GM18861 (cell line): Measurements from ENCODE around the gene LAMC2.
"Not testable (repeated sequence)": the region's sequence is repeated elsewhere in the genome, so short reads cannot be mapped to it uniquely, and the experiment has no call there.

Source experiments
- ATAC-seq: cut with Tn5 transposase; IDR thresholded peaks from one replicate; pipeline ENCODE4 v1.9.1; 2021; ENCODE audit not compliant: unreplicated experiment

LAMC2 gene

GRCh38 chr1:183185941-183186490 lies at the start of gene LAMC2:
TSS of gene LAMC2 (plus strand) at chr1:183186264. CDS start at chr1:183186353, 89 bp downstream.
- no peak for ATAC-seq

GRCh38 chr1:183137782-183138181 lies 48.3 kb upstream of the LAMC2 start:
- no peak for ATAC-seq

GRCh38 chr1:183138301-183138700 lies 47.8 kb upstream of the LAMC2 start:
- no peak for ATAC-seq

GRCh38 chr1:183139281-183139942 lies 46.7 kb upstream of the LAMC2 start:
- no peak for ATAC-seq

- ATAC-seq = no peak
These were observed 45.4 kb upstream of the LAMC2 start for GRCh38 chr1:183140633-183141032.

- ATAC-seq = no peak
These were observed 43.9 kb upstream of the LAMC2 start for GRCh38 chr1:183142171-183142570.

- ATAC-seq = no peak
These were observed 42.3 kb upstream of the LAMC2 start for GRCh38 chr1:183143576-183144315.

- ATAC-seq = no peak
These were observed 41.3 kb upstream of the LAMC2 start for GRCh38 chr1:183144752-183145151.

- no peak for ATAC-seq
These were observed 38.3 kb upstream of the LAMC2 start for GRCh38 chr1:183147735-183148134.

- no peak for ATAC-seq
These were observed 37.5 kb upstream of the LAMC2 start for GRCh38 chr1:183148599-183148998.

- ATAC-seq = no peak
These were observed 36.8 kb upstream of the LAMC2 start for GRCh38 chr1:183149273-183149672.

- ATAC-seq = not testable (repeated sequence)
These were observed 36.0 kb upstream of the LAMC2 start for GRCh38 chr1:183150032-183150431.

- ATAC-seq = no peak
These were observed 35.6 kb upstream of the LAMC2 start for GRCh38 chr1:183150445-183150844.

- no peak for ATAC-seq
These were observed 33.9 kb upstream of the LAMC2 start for GRCh38 chr1:183152180-183152579.

GRCh38 chr1:183155939-183156338 lies 30.1 kb upstream of the LAMC2 start:
- no peak for ATAC-seq

GRCh38 chr1:183159960-183160359 lies 26.1 kb upstream of the LAMC2 start:
- ATAC-seq = no peak

GRCh38 chr1:183161391-183161790 lies 24.7 kb upstream of the LAMC2 start:
- ATAC-seq = no peak

GRCh38 chr1:183163316-183163715 lies 22.7 kb upstream of the LAMC2 start:
- no peak for ATAC-seq

GRCh38 chr1:183164340-183164739 lies 21.7 kb upstream of the LAMC2 start:
- no peak for ATAC-seq

GRCh38 chr1:183164963-183165362 lies 21.1 kb upstream of the LAMC2 start:
- no peak for ATAC-seq

- no peak for ATAC-seq
These were observed 20.6 kb upstream of the LAMC2 start for GRCh38 chr1:183165456-183165855.

GRCh38 chr1:183166454-183166853 lies 19.6 kb upstream of the LAMC2 start:
- ATAC-seq = no peak
